GM10266 (cell line): ENCODE data around the gene CXCR5.
A peak's percentile ranks its signal among the peaks of the same experiment; 100 is the strongest.

Source experiments
- DNase-seq: peaks from one replicate; pipeline ENCODE4 v3.0.0; 2012; ENCODE audit errors: extremely low spot score
- TF ChIP-seq, protein P1 (sequence below): IDR thresholded peaks from 2 replicates; pipeline ENCODE4 v1.5.1; 2012; ENCODE audit warnings: mild to moderate bottlenecking, low read depth; ENCODE audit not compliant: control insufficient read depth, insufficient read depth; ENCODE audit errors: missing control alignments

Gene CXCR5

DNA sequence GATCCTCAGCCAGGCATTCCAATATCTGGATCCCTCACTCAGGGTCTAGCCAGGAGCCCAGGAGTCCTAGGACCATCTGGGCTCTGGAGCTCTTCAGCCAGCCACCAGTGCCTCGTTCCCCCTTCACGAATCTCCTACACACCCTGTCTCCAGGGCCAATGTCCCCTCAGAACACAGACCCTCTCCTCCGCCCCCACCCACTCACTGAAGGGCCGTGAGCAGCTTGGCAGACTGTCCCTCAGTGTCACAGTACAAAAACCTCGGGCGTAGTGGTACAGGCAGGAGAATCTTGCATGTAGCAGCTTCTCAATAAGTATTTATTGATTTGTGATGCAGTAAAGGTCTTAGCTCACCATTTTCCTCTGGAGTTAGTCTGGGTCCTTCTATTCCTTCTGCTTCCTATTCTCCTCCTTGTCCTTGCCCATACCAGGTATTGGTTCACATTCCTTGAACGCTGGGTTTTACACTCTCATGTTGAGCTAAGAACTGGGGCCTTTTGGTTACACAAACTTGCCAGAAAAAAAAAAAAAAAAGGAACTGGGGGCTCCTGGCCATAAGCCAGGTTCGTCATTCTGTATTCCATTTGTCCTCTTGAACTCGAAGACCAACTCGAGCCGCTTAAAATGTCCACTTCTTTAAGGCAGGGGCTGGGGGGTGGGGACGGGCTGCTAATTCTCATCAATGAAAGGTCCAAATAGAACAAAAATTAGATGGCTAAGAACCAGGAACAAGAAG is 2.3 kb downstream of the CXCR5 start:
- no peak for DNase-seq
- TF ChIP-seq, protein P1, sequence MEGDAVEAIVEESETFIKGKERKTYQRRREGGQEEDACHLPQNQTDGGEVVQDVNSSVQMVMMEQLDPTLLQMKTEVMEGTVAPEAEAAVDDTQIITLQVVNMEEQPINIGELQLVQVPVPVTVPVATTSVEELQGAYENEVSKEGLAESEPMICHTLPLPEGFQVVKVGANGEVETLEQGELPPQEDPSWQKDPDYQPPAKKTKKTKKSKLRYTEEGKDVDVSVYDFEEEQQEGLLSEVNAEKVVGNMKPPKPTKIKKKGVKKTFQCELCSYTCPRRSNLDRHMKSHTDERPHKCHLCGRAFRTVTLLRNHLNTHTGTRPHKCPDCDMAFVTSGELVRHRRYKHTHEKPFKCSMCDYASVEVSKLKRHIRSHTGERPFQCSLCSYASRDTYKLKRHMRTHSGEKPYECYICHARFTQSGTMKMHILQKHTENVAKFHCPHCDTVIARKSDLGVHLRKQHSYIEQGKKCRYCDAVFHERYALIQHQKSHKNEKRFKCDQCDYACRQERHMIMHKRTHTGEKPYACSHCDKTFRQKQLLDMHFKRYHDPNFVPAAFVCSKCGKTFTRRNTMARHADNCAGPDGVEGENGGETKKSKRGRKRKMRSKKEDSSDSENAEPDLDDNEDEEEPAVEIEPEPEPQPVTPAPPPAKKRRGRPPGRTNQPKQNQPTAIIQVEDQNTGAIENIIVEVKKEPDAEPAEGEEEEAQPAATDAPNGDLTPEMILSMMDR: no peak

DNA sequence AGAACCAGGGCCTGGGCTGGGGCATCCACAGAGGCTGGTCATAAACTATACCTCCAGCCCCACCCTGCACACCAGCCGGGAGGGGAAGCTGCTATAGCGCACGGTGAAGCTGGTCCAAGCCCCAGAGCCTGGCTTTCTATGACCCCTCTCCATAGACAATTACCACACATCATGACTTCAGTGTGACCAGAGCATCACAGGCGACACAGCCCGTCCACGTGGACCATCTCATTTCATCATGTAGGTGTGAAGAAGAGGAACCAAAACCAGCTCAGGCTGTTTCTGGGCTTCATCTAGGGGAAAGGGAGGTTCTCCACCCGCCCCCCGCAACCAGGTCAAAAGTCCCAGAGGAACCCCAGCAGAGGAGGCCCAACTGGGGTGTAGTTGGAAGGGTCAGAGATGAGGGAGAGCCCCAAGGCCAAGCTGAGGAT is 3.0 kb downstream of the CXCR5 start:
- TF ChIP-seq, protein P1: no peak
- peak; percentile 67 for DNase-seq

DNA sequence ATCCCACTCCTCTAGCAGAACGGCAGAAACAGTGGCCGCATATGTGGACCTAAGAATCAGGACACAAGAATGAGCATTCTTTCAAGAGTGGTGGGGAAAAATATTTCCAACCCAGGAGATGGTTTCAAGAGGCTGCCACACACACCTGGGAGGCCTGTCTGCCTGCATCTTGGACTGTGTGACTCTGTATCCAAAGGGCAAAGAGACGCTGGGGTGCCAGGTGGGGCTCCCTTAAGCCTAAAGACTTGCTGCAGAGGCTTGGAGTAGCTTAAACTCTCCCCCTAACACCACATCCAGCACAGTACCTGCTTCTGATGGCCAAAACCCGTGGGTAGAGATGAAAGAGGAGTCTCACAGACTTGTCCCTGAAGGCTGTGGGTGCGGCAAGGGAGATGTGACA is 3.5 kb downstream of the CXCR5 start:
- TF ChIP-seq, protein P1: no peak
- no peak for DNase-seq

GRCh38 chr11:118888398-118888797 is 4.7 kb downstream of the CXCR5 start:
- TF ChIP-seq, protein P1: no peak
- no peak for DNase-seq

DNA sequence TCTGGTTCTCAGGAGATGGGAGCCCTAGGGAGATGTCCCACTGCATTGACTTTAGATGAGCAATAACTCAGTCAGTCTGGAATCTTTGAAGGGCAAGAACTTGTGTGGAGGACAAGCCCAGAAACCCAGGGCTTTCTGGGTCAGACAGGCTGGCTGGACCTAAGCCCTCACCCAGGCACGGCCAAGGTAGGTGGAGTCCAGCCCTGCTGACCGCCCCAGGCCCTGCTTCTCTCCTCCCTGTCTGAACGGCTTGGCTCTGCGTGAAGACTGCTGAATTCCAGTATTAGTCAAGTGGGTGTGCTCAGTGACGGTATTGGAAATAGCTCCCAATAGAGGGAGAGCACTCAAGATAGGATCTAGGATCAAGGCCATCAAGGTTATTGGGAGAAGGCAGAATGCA is 6.1 kb downstream of the CXCR5 start:
- TF ChIP-seq, protein P1: no peak
- no peak for DNase-seq

GRCh38 chr11:118892514-118892913 is 8.8 kb downstream of the CXCR5 start:
- no peak for DNase-seq
- TF ChIP-seq, protein P1: no peak

GRCh38 chr11:118892964-118893363 is 9.3 kb downstream of the CXCR5 start:
- DNase-seq: no peak
- TF ChIP-seq, protein P1: no peak
